Ovary (tissue), 9 donors: ENCODE results near the gene LSM14B. TPM values are rescaled to one million over a fixed set of nuclear protein-coding genes. Genes with fewer than 3 reads are reported as not detected.

Experiments used
- DNase-seq, 5 donors: peaks; one replicate each; pipeline ENCODE4 v3.0.0-alpha.2; 2019 to 2020
- H3K27ac ChIP-seq, 2 donors: fragments of 200-600 bp; one replicate each; pipeline versions ENCODE4 v1.5.1 to v1.8.0; 2019 to 2022
- H3K27me3 ChIP-seq: fragments of 200-600 bp; one replicate; pipeline ENCODE4 v1.8.0; 2022
- H3K36me3 ChIP-seq: fragments of 200-600 bp; sonication (generic); one replicate; pipeline ENCODE4 v1.5.1; 2019
- H3K4me1 ChIP-seq: one replicate; pipeline ENCODE4 v1.8.1; 2013; ENCODE audit warnings: mild to moderate bottlenecking, moderate library complexity; ENCODE audit not compliant: insufficient read depth
- H3K4me3 ChIP-seq: fragments of 200-600 bp; sonication (generic); one replicate; pipeline ENCODE4 v1.5.1; 2017
- H3K9me3 ChIP-seq, 2 donors: fragments of 200-600 bp in 1 of 2; sonication (generic) in 1 of 2; one replicate each; pipeline versions ENCODE4 v1.5.1 to v1.8.1; 2013 to 2019; ENCODE audit warnings: mild to moderate bottlenecking in 1 of 2, moderate library complexity in 1 of 2
- EP300 ChIP-seq: sonication (generic); formaldehyde crosslinking; IDR thresholded peaks from one replicate; pipeline ENCODE4 v1.6.1; 2017; ENCODE audit warnings: antibody characterized with exemption
- POLR2A ChIP-seq: fragments of 450-650 bp; IDR thresholded peaks from one replicate; pipeline ENCODE4 v1.6.1; 2017; ENCODE audit warnings: antibody characterized with exemption, mild to moderate bottlenecking, moderate library complexity
- WGBS, 3 donors: extraction: QIAGEN DNeasy Blood & Tissue Kit in 1 of 3; methylation state at CpG; one replicate each; pipeline versions ENCODE4 v1.1.5 to v1.1.7; 2013 to 2017; 5-methylcytosine and 5-hydroxymethylcytosine counted together
- intact Hi-C, 4 donors: fragments of 100-400 bp; cut with DNase I; formaldehyde crosslinking; loops; one replicate each; pipeline versions ENCODE4 v1.11.0 to v1.15.1; 2022 to 2023
- polyA plus RNA-seq, 2 donors: library from polyadenylated mRNA; stranded (reverse); fragments of 200-250 nt in 1 of 2; fragments of 350-450 nt in 1 of 2; fragmentation: Illumina TruSeq in 1 of 2; extraction: RNeasy Lipid Tissue Mini Kit (QIAGEN cat#74804) in 1 of 2; gene quantifications; one replicate each; pipeline ENCODE4 v1.2.3, GENCODE V29; 2013 to 2014
- total RNA-seq, 7 donors: library from RNA; depleted of rRNA in 2 of 7; stranded (reverse); fragments of >200 nt in 2 of 7; fragmentation: NEBNext Ultra II Directional in 3 of 7; extraction: Animal tissue kit (Norgen Biotek cat#: 25700) in 3 of 7; gene quantifications; one replicate each; pipeline versions ENCODE4 v1.1.0 to v1.2.4, GENCODE V29; 2016 to 2023
- TF ChIP-seq, protein P1 (sequence below), 3 donors: fragments of 450-650 bp in 2 of 3; fragments of 200-600 bp in 1 of 3; IDR thresholded peaks; one replicate each; pipeline versions ENCODE4 v1.5.1 to v1.8.0; 2016 to 2022; ENCODE audit warnings: antibody characterized with exemption in 3 of 3, mild to moderate bottlenecking in 1 of 3
- donor health status: DM: no; HTN: no; CAD: no; lungs with moderate emphysema.
- donor health status: DM: no; HTN: no; CAD: no.
- donor health status: Bipolar disorder and iron deficiency.
- donor health status: DM: yes; HTN: yes; CAD: no.
- donor health status: DM: no; HTN: no; CAD: no.
- donor health status: DM: yes; HTN: yes; CAD: no.

LSM14B gene
- total and polyA plus RNA-seq, 9 donors = 21.5 to 62.2 (median 55.5) TPM

DNA sequence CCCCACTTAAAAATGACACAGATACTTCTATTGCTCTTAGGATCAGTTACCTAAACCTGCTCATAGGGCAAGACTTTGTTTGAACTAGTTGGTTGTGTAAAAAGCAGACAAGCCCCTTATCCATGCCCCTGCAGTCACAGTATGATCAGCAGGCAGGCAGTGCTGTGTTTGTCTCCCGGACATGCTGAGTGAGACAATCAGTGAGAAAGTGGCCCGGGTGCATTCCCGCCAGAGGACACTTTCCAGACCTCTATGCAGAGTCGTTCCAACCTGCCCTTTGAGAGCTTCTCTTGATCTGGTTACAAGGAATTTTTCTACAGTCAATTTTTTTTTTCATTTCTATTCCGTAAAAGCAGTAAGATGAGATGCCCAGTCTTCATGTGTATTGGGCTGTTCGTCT, 6.2 kb downstream of the LSM14B start:
- no peaks in the 10 kb centered on the region for H3K36me3 ChIP-seq
- peaks cover 5% of the 10 kb centered on the region for H3K4me1 ChIP-seq
- intact Hi-C loops = no loop called here
- H3K9me3 ChIP-seq = no peaks in the 10 kb centered on the region
- H3K4me3 ChIP-seq = no peak overlapping the region
- WGBS, 3 donors = 77 to 91% (median 84%) methylated on average over 6 of the region's 6 CpGs
- H3K27me3 ChIP-seq = no peaks in the 10 kb centered on the region
- H3K27ac ChIP-seq = no peak overlapping the region
- TF ChIP-seq POLR2A = no peak
- no peak for DNase-seq

DNA sequence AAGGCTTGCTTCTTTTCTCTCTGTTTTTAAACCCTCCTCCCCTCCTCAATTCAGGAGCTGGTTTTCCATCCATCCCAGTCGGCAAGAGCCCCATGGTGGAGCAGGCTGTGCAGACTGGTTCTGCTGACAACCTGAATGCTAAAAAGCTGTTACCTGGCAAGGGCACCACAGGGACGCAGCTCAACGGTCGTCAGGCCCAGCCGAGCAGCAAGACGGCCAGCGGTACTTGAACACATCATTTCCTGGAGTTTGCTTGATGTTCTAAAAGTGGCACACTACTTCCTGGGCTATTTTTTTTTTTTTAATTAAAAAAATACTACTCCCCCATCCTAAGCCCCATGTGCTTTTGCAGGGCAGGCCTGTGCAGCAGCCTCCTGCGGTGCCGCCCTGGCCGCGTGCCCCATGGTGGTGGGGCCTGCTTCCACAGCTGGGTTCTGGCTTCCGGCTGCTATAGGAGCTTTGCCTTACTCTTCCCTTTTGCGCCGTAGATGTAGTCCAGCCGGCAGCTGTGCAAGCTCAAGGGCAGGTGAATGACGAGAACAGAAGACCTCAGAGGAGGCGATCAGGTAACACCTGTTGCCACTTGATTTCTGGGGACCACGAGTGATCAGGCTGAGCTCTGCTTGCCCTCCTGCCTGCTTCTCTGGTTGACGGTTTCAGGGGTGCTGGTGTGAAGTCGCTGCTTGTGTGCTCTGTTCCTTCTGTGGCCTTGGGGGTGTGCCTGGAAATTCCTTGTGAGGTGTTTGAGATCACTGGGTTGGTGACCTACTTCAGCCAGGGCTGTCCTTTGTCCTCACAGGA, 7.7 kb downstream of the LSM14B start:
- TF ChIP-seq POLR2A (no peak), EP300 (no peak)
- TF ChIP-seq, protein P1, sequence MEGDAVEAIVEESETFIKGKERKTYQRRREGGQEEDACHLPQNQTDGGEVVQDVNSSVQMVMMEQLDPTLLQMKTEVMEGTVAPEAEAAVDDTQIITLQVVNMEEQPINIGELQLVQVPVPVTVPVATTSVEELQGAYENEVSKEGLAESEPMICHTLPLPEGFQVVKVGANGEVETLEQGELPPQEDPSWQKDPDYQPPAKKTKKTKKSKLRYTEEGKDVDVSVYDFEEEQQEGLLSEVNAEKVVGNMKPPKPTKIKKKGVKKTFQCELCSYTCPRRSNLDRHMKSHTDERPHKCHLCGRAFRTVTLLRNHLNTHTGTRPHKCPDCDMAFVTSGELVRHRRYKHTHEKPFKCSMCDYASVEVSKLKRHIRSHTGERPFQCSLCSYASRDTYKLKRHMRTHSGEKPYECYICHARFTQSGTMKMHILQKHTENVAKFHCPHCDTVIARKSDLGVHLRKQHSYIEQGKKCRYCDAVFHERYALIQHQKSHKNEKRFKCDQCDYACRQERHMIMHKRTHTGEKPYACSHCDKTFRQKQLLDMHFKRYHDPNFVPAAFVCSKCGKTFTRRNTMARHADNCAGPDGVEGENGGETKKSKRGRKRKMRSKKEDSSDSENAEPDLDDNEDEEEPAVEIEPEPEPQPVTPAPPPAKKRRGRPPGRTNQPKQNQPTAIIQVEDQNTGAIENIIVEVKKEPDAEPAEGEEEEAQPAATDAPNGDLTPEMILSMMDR (IDR thresholded peaks at IDR 0.05) = no peak
- intact Hi-C loops = loop anchor here in 2 of 4 donors (5.0 kb wide), 2 partner anchors 63 to 68 kb away; partner anchors contain the start of gene TAF4 (in 1 of the 2)
- no peak overlapping the region for H3K27ac ChIP-seq
- WGBS, 3 donors = 86 to 87% (median 86%) methylated on average over 20 of the region's 20 CpGs
- no peaks in the 10 kb centered on the region for H3K36me3 ChIP-seq
- no peak overlapping the region for H3K4me3 ChIP-seq
- peaks cover 4% of the 10 kb centered on the region for H3K4me1 ChIP-seq
- no peaks in the 10 kb centered on the region for H3K9me3 ChIP-seq
- DNase-seq = no peak
- no peaks in the 10 kb centered on the region for H3K27me3 ChIP-seq

DNA sequence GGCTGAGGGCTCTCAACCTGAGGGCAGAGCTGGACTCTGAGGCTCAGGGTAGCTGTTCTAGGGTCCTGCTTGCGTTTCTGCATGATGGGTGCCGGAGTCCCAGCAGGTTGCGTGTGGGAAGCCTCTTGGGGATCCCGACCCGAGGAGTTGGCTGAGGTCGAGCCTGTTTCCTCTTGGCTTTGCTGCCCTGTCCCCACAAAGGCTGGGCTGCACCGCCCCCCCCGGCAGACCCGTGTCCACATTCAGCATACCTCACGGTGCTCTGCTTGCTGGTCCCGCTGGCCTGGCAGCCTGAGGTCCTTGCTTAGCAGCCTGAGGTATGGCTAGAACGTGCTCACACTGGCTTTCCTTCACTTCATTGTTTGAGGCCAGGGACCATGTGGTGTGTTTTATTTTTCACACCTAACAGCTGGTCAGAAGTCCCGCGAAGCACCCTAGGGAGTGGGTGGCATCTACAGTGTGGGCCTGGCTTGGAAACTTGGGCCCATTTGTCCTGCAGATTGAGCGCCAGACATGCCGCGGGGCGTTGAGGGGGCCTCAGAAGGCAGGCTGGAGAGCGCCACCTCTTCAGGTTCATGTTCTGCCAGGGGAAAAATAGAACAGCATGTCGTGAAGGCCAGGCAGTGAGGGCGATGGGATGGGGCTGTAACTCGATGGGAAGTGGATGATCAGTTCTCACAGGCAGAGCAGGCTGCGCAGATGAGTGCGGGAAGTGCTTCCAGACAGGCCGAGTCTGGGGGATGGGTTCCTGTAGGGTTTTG, 9.5 kb downstream of the LSM14B start:
- no peak overlapping the region for H3K27ac ChIP-seq
- WGBS, 3 donors = 86 to 91% (median 88%) methylated on average over 25 of the region's 25 CpGs
- TF ChIP-seq POLR2A = no peak
- TF ChIP-seq EP300 = no peak
- TF ChIP-seq, protein P1 (IDR thresholded peaks at IDR 0.05) = no peak
- peaks cover 4% of the 10 kb centered on the region for H3K4me1 ChIP-seq
- intact Hi-C loops = loop anchor here in 2 of 4 donors (5.0 kb wide), 2 partner anchors 64 to 69 kb away; partner anchors contain the start of gene TAF4 (in 1 of the 2)
- H3K27me3 ChIP-seq = no peaks in the 10 kb centered on the region
- no peak for DNase-seq
- H3K36me3 ChIP-seq = no peaks in the 10 kb centered on the region
- no peaks in the 10 kb centered on the region for H3K9me3 ChIP-seq
- no peak overlapping the region for H3K4me3 ChIP-seq

DNA sequence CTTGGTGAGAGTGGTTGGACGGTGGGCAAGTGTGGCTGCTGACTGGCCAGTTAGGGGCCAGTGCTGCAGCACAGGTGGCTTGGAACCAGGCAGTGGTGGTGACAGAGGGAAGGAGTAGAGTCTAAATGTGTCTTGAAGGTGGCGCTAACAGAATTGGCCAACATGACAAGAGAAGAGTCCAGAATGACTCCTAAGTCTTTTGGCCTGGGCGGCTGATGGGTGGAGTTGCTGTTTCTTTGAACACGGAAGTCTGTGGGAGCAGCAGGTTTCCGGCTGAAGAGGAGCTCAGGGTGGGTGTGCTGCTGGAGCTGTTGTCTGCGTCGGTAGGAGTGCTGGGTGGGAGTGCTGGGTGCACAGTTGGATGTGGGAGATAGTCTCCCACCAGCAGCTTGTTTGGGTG, 10.1 kb downstream of the LSM14B start:
- Histone ChIP-seq H3K36me3 (no peaks in the 10 kb centered on the region), H3K27ac (no peak overlapping the region), H3K4me3 (no peak overlapping the region), H3K27me3 (no peaks in the 10 kb centered on the region), H3K9me3 (no peaks in the 10 kb centered on the region), H3K4me1 (peaks cover 4% of the 10 kb centered on the region)
- WGBS, 3 donors = 80 to 85% (median 81%) methylated on average over 7 of the region's 7 CpGs
- no peak for DNase-seq
- intact Hi-C loops = loop anchor here in 2 of 4 donors (5.0 kb wide), 2 partner anchors 65 to 70 kb away; partner anchors contain the start of gene TAF4 (in 1 of the 2)
- no peak for TF ChIP-seq EP300
- TF ChIP-seq, protein P1 (IDR thresholded peaks at IDR 0.05) = no peak
- no peak for TF ChIP-seq POLR2A
